ENCODE results near the gene SCAF1.

GRCh38 chr19:49701271-49701786 is 59.3 kb downstream of the SCAF1 start:
- TF ChIP-seq CTCF (IDR thresholded peaks at IDR 0.05): no peak
- no peak for TF ChIP-seq POLR2A (IDR thresholded peaks at IDR 0.05)

Data from right lobe of liver (tissue), 4 donors.